Posterior cingulate gyrus (tissue), 11 donors: ENCODE results near the gene CEP41.

ENCODE experiments used
- DNase-seq, 10 donors: peaks; one replicate each; pipeline versions ENCODE4 v3.0.0 to v3.0.0-alpha.2; 2020 to 2021; ENCODE audit warnings: mixed read lengths in 3 of 10
- intact Hi-C: fragments of 100-400 bp; cut with DNase I; formaldehyde crosslinking; loops from one replicate; pipeline ENCODE4 v1.15.1; 2023

Gene CEP41

DNA sequence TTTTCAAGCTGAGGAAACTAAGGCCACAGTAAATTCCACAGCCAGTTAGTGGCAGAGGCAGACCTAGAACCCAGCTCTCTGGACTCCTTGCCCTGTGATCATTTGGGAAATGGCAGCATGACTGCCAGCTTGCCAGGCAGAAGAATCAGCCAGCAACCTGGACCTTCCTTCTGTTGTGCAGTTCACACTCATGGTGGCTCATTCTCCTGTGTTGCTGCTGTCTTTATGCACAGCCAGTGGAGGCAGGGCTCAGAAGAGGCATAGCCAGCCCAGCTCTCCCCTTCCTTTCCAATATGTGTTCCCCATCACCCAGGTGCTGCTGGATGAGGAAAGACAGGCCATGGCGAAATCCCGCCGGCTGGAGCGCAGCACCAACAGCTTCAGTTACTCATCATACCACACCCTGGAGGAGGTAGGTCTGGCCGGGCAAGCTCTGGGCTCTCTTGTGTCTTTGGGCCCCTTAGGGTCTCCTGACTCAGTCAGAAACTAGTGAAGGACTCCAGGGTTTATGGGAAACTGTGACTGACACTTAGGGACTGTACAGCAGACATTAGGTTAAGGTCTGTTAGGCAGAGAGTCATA, 81.4 kb downstream of the CEP41 start:
- intact Hi-C loops: no loop called here
- peak in 1 of 10 donors; percentile 56 for DNase-seq

DNA sequence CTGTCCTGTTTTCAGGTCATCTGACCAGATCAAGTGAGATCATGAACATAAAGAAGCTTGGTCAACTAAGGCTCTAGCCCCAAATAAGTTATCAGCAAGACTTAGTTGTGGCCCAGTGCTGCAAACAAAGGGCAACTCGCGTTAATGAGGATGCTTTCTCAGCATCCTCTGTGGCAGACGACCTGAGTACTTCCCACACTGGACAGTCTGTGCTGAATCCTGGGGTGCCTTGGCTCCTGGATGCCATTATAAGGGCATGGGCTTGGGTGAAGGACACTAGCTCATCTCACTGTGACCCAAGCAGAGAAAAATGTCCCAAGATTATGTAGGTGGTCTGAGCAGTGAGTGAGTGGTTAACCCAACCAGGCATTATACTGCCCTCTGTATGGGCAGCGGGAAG, 82.3 kb downstream of the CEP41 start:
- intact Hi-C loops: no loop called here
- peak in 1 of 10 donors; percentile 5 for DNase-seq

DNA sequence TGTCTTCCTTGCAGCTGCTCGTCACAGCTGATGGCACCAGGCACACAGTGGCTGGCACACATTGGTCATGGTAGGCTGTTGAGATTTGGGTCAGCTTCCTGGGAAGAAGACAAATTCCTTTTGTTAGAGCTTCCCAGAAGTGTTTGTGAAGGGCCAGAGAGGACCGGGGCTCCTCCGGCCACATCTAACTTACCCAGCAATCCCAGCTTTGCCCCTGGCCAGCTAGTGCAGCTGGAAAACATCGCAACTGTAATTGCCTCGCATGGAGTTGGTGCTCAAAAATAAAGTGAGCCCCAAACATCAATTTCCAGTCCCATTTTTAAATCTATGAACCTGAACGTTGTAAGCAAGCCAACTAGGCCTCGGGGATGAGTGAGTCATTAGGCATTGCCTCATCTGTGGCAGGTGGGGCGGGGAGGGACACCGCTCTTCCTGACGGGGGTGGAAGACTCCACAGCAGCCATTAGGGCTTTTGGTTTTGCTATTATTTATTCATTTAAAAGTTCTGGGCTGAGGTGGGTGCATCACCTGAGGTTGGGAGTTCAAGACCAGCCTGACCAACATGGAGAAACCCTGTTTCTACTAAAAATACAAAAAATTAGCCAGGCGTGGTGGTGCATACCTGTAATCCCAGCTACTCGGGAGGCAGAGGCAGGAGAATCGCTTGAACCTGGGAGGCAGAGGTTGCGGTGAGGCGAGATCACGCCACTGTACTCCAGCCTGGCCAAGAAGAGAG, 83.8 kb downstream of the CEP41 start:
- intact Hi-C loops: no loop called here
- peak in 5 of 10 donors; percentile 33 to 93 (median 48) for DNase-seq

DNA sequence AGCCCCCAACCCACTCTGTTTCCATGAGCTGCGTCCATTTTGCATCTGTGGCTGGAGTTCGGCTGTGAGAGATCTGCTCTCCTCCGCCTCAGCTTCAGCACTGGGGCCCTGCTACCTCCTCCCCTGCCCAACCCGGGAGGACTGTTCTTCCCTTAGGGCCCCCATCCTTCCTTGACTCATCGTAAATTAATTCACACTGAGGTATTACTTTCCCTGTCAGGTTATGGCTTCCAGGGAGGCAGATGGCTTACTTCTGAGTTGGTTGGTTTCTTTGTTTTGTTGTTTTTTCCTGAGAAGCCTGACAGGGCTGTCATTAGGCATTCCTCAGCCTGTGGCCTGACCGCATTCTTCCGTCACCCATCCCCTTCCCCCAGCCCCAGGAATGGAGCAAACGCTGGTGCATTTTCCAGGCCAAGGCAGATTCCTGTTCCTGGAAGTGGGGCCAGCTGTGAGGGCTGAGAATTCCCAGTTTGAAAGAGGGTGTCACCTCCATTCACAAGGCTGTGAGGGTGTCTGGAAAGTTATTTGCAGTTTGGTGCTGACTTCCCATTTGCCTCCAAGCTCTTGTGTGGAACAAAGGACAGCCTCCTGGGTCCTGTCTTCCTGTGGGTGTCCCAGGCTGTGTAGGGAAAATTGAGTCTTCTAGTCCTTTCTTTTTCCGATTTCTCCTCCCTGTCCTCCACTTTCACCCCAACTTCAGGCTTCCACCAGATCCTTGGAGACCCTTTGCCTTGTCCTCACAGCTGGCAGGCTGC, 84.5 kb downstream of the CEP41 start:
- no peak for DNase-seq
- intact Hi-C loops: no loop called here

DNA sequence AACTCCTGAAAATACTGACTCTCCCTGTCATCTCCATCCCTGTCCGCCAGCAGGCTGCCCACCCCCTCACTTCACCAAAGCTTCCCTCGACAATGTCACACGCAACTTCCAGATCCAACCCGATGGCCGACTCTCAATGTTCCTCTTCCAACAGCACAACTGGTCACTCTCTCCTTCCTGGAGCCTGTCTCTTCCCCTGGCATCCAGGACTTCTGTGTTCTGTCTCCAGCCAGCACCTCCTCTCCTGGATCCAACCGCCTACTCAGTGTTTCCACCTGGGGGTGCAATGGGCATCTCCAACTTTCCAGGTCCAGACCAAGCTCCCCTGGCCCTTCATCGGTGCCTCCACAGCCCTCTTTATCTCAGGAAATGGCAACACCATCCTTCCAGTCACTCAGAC, 87.6 kb downstream of the CEP41 start:
- peak in 2 of 10 donors; percentile 24 to 68 for DNase-seq
- intact Hi-C loops: no loop called here

DNA sequence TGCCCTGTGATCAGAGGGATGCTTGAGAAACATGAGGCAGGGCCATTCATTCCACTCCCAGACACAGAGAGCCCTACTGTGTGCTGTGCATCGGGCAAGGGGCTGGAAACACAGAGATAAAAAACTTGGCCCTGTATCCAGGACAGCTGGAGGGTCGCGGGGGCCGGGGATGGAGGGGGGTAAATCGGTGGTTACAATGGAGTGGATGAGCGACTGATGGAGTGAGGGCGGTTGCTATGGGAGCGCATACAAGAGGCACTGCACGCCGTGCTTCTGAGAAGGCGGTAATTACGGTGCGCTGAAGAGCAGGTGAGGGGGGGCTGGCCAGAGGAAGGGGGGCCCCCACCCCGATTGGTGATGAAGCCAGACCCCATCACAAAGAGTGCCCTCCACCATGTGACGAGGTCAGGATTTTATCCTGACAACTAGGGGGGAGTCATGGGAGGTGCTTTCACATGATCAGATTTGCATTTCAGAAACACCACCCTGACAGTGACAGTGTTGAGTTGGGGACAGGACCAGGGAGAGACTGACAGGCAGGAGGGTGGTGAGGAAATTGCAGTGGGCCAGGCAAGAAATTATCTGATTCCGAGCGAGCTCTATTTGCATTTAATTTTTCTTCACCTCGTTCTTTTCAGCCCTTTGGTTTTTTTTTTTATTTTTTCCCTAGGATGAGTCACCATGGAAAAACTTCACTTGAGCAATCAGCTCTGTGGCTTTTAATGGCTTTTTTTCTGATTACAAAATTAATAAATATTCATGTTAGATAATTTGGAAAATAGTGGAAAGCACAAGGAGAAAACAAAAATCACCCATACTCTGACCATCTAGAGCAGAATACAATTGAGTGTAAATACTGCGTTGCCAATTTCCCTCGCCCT, 88.4 kb downstream of the CEP41 start:
- DNase-seq: peak in 3 of 10 donors; percentile 21 to 88 (median 88)
- intact Hi-C loops: no loop called here

DNA sequence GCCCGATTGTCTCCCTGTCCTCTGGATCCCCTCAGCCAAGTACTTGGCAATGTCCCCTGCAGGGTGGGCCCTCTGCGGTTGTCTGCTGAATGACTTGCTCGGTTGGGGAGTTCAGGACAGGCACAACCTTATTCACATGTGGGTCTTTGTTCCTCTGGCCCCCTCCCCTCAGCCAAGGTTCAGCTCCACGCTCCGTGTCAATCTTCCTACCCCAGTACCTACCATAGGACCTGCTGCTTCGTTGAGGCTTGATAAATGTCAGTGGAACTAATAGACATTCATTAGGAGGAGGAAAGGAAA, 89.1 kb downstream of the CEP41 start:
- DNase-seq: peak in 1 of 10 donors; percentile 18
- intact Hi-C loops: no loop called here

DNA sequence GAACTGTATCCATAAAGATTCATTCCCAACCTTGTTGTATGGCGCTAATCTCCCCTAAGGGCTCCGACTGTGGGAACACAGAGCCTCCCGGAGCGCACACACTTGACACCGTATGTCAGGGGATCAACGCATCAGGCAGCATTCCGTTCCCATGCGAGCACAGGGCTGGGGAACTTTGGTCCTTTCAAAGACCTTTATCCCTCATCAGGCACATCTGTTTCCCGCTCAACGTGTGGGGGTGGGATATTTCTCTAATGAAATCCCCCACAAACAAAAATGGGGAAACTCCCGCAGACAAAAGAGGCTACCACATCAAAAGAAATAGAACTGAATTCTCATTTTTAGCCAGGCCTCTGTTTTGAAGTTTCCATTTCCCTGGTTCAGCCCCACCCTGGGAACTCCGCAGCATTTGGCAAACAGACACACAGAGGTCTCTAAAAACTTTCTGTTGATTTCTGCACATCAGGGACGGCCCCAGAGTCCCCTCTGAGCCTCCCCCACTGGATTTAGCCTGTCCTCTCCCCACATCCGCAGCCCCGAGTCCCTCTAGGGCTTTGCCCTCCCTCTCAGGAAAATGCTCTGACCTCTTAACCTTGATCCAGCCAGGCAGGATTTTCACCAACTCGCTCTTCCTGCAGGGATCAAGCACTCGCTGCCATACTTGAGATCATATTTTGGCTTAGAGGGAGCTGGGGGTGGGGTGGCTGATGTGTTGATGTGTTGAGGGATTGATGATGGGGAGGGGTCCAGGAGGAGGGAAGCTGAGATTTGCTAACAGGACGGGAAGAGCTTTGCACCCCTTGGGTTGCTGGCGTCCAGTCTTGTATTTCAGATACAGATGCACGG, 89.6 kb downstream of the CEP41 start:
- intact Hi-C loops: no loop called here
- peak in 1 of 10 donors; percentile 24 for DNase-seq

DNA sequence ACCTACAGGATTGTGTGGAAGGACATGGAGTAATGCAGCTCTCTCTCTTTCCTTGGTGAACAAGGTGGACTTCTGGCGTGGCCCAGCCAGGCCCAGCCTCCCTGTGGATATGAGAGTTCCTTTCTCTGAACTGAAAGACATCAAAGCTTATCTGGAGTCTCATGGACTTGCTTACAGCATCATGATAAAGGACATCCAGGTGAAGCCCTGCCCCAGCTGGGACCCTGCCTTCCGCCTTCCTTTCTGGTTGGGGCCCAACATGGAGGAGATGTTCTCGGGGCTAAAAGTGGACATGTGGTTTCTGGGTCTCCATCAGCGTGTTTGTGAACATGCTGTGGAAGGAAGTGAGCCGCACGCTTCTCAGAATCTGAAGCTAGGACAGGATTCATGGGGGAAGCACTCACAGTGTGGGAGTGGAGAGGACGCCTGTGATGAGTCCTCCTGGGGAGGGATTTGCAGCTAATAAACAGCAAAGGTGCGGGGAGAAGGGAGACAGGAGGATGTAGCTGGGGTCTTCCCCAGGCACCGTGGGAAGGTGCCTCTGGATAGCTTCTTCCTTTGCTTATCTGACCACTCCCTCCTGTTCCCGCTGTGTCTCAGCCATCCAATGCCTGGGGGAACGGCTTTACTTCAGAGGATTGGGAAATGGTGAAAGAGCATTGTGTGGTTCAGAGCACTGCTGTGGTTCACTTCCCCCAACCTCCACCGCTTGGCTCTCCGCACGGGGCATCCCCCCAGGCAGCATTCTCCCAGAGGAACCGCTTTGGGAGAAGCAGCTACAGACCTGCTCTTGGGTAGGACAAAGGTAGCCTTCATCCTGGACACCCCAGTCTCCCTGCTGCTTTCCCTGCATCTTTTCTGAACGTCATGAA, 90.7 kb downstream of the CEP41 start:
- DNase-seq: peak in 1 of 10 donors; percentile 67
- intact Hi-C loops: no loop called here

DNA sequence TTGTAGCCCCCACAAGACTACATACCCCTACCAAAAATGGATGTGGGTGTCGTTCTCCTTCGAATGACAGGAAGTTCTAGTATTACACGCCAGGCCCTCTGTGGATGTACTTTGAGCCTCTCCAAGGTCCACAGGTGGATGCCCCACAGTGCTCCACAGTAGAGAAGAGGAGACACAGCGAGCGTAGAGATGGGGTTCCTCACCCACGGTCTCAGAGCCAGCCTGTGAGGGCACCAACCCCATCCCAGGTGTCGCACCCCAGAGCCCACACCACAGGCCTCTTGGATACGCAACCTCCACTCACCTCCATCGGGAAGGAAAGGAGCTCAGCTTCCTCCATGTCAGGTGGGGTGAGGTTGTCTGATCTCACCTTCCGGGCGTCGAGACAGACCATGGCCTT, 93.9 kb downstream of the CEP41 start:
- intact Hi-C loops: no loop called here
- peak in 1 of 10 donors; percentile 67 for DNase-seq

DNA sequence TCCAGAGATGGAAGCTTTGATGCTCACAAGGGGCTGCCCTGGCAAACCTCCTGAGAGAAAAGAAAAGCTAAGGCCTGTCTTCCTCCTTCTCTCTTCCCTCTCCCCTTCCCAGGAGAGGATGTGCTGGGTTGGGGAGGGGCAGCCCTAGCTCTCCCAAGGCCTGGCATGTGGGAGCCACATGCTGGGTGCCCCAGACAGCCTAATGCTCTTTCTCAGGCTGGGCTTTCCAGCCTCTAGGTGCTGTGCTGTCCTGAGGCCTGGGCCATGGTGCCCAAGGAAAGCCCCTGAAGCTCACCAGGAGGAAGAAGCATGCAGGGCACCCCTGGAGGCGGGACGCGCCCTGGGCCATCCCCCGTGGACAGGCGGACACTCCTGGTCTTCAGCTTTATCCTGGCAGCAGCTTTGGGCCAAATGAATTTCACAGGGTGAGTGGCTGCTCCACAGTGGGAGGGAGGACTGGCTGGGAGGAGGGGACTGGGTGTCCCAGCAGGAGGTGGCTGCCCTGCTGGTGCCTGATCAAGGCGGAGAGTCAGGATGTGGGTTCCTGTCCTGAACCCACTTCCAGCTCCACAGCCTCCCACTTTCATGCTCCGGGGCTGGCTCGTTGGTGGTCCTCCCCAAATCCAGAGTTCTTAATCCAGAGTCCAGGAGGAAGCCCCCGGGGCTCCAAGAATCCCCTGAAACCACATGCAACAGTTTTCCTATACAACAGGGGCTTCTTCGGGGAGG, 94.5 kb downstream of the CEP41 start:
- intact Hi-C loops: no loop called here
- peak in 1 of 10 donors; percentile 66 for DNase-seq

DNA sequence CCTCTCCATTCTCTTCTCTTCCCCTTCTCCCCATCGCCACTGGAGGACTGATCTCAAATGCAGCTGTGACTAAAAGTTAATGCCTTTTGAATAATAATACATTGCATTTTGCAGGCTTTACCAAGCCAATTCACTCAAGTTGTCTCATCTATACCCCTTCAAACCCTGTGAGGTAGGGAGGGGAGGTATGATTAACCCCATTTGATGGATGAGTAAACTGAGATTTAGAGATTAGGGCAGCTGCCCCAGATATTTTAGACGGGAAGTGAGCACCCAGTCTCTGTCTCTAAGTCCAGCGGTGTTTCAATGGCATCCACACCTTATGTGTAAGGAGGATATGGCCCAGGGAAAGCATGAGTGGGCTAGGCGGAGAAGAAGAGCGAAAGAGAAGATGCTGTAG, 95.1 kb downstream of the CEP41 start:
- no peak for DNase-seq
- intact Hi-C loops: no loop called here

DNA sequence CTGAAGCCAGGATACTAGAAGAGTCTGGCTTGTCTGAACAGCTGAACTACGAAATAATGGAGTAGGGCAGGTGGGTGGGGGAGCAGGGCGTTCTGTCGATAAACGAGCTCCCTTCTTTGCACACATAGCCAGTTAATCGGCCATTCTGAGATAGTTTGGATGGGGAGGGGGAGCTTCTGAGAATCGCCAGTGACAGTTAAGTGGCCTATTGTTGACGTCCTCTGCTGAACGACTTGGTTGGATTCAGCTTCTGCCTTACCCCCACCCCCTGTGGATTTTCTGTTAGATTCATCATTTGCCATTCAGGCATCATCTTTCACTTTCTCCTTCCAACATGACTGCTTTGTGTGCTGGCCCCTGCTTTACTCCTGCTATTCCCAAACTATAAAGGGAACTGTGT, 95.7 kb downstream of the CEP41 start:
- intact Hi-C loops: no loop called here
- no peak for DNase-seq

DNA sequence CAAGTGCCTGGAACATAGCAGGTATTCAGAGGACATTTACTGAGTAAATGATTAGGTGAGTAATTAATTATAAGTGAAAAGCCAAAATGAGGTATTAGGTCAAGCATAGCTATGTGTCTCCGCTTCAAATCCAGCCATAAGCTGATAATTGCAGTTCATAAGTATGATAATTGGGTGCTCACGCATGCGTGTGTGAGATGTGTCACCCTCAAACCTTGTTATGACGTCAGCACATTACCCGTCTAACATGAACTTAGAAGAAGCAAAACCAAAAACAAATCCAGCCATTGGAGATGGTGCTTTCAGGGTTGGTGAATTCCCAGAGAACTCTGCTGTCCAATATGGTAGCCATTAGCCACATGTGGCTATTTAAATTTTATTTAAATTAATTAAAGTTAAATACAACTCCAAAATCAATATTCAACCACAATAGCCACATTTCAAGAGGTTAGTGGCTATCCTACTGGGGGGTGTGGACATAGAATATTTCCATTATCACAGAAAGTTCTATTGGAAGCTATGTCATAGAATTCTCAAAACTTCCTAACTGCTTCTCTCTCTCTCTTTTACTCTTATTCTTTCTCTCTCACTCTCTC, 96.4 kb downstream of the CEP41 start, which contains the start of gene CPA5:
CPA5 (plus strand) TSS at position 546 of the 596 bp plus-strand sequence. CDS start 1,670 bp downstream, outside the sequence.
- intact Hi-C loops: no loop called here
- DNase-seq: no peak
